Umbilical cord (tissue), 2 donors: ENCODE results near the gene HELZ2. TPM values are rescaled to one million over a fixed set of nuclear protein-coding genes. Genes with fewer than 3 reads are reported as not detected.
A peak's percentile ranks its signal among the peaks of the same experiment; 100 is the strongest.

Source experiments
- DNase-seq: peaks from one replicate; pipeline ENCODE4 v3.0.0-alpha.2; 2015; ENCODE audit warnings: low spot score
- total RNA-seq: library from RNA; depleted of rRNA; stranded (reverse); fragments of >200 nt; gene quantifications from one replicate; pipeline ENCODE4 v1.2.3, GENCODE V29; 2014; ENCODE audit warnings: low replicate concordance; ENCODE audit not compliant: insufficient read depth

The HELZ2 gene
- total RNA-seq, 1 donor from 2014 or later = 35.6 TPM

DNA sequence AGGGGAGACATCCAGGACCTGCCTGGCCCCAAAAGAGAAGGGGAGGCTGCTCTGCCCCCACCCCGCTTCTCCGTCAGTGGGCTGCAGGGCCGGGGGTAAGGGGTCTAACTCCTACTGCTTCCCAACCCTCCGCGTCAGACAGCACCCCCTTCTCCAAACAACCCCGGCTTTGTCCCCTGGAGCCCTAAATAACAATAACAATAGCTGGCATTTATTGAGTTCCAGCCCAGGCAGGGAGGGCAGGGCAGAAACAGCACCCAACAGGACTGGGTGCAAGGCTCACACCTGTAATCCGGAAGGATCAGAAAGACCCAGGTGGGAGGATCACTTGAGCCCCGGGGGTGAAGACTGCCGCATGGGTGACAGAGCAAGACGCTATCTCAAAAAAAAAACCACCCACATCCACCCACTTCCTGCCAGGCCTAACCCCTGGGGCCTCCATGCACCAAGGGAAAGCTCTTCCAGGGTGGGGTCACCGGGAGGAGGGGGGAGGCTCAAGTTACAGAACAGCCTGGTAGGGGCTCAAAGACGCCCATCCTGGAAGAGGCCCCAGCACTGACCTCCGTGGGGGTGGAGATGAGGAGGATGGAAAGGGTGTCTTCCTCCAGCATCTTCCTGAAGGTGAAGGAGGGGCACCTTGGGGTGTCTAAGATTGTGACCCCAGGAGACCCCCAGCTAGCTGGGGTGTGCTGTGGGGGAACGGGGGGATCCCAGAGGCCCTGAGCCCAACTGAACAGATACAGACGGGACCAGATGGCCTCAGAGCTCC lies 21.4 kb downstream of the HELZ2 start:
- peak; percentile 36 for DNase-seq

DNA sequence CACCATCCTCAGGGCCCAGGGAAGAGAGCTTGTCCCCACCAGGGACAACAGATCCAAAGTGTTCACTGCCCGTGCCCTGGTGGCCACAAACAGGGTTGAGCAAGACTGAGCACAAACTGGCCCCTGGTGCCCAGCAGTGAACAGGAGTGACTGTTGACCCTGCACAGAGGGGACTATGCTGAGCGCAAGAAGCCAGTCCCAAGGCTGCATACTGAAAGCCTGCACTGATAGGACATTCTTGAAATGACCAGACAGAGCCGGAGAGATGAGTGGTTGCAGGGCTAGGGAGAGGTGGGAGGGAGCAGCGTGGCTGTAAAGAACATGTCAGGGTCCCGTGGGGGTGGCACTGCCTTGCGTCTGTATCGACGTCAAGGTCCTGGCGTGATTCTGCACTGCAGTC lies 23.0 kb downstream of the HELZ2 start:
- DNase-seq = no peak

GRCh38 chr20:63549679-63550282 lies 24.3 kb downstream of the HELZ2 start:
- no peak for DNase-seq

DNA sequence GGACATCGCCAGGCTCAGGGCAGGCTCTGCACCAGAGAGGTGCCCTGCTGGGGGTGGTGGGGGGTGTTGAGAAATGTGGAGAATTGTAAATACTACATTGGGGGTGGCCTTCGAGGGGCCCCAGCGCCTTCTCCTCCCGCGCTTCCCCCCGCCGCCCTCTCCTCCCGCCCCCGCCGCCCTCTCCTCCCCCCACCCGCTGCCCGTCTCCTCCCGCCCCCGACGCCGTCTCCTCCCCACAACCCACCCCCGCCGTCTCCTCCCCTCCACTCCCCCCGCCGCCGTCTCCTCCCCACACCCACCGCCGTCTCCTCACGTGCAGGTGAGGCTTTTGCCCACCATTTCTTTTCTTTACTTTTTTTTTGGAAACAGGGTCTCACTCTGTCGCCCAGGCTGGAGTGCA lies 25.0 kb downstream of the HELZ2 start:
- DNase-seq = no peak

DNA sequence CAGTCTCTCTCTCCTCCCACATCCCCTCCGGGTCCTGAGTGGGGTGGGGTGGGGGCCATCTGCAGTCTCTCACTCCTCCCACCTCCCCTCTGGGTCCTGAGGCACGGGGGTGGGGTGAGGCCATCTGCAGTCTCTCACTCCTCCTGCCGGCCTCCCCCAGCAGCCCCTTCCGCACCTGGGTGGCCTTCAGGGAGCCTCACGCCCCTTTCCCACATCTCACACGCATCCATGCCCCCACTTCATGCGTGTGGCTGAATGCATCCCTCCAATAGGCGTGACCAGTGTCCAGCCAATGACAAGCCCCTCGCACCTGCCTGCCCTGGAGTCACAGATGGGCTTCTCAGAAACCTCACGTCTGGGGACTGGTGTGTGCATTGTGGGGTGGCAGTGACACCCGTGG lies 25.5 kb downstream of the HELZ2 start:
- no peak for DNase-seq

DNA sequence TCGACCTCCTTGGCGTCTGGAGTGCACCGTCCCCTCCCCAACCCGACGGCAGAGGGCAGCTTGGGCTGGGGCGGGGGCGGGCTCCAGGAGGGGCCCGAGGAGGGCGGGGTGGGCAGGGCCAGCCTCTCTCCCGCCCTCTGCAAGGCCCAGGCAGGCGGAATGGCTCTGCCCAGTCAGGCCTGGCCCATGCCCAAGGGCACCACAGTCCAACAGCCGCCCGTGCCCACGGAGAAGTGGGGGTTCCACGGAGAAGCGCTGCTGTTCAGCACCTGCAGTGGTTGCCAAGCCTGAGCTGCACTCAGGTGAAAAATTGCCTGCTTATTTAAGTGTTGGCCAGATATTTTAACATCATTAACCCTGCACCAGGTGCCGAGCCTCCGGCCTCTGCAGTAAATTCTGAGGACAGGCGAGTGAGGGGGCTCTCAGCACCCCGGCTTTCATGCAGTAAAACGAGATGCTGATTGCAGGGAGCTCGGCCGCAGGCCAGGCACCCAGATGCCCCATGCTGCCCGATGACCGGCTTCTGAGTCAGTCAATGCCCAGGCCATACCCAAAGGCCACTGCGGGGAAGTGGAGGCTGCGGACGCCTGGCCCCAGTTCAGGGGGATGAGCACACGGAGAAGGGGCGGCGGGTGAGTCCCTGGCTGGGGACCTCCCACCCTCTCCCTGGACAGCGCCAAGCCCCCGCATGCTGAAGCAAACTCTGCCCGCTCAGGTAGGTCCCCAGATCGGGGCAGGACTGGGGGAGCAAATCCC lies 26.1 kb downstream of the HELZ2 start, which contains the start of gene SRMS:
Gene SRMS (minus strand): TSS at position 25 of the 756 bp plus-strand sequence. CDS start 286 bp downstream, outside the sequence.
- DNase-seq = no peak

DNA sequence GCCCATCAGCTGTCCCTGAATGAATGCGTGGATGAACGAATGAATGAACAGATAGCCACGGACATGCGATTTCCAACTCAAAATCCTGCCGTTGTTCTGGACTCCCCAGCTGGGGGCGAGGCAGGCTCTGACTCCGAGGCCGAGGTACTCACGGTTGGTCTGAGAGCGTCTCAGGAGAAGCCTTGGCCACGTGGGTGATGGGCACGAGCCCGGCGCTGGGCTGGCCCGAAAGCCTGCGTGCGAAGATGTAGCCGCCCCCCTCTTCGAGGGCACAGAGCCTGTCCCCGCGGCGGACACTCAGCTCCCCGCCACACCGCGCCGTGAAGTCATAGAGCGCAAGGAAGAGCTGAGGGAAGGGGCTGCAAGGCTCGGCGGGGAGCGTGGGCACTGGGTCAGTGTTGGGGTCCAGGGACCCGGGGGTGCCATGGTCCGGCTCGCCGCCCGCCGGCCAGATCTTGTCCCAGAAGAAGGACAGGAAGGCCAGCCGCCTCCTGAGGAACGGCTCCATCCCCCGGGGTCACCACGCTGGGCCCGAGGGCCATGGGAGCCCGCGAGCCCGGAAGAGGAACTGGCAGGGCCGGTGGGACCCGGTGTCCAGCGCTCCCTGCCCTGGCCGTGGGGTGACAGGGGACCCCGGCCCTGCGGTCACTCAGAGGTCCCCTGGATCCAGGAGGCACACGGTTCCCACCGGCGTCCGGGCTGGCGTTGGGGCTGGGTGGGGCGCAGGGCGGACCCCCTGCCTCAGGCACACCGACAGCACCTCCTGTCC lies 26.9 kb downstream of the HELZ2 start:
- DNase-seq = no peak

GRCh38 chr20:63546256-63546955 lies 27.6 kb downstream of the HELZ2 start:
- no peak for DNase-seq

GRCh38 chr20:63545814-63546213 lies 28.2 kb downstream of the HELZ2 start:
- no peak for DNase-seq

GRCh38 chr20:63544958-63545516 lies 29.0 kb downstream of the HELZ2 start:
- no peak for DNase-seq

GRCh38 chr20:63544241-63544957 lies 29.6 kb downstream of the HELZ2 start:
- DNase-seq = no peak

DNA sequence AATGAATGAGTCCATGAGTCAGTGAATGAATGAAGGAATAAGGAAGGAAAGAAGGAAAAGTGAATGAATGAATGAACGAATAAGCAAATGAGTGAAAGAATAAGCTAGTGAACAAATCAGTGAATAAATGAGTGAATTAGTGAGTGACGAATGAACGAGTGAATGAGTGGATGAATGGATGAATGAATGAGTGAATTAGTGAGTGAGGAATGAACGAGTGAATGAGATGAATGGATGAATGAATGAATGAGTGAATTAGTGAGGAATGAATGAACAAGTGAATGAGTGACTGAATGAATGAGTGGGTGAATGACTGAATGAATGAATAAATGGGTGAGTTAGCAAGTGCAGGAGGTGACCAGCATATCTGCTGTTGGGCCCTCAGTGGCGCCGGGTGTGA lies 30.3 kb downstream of the HELZ2 start:
- DNase-seq = no peak

GRCh38 chr20:63543131-63543530 lies 30.9 kb downstream of the HELZ2 start:
- no peak for DNase-seq

DNA sequence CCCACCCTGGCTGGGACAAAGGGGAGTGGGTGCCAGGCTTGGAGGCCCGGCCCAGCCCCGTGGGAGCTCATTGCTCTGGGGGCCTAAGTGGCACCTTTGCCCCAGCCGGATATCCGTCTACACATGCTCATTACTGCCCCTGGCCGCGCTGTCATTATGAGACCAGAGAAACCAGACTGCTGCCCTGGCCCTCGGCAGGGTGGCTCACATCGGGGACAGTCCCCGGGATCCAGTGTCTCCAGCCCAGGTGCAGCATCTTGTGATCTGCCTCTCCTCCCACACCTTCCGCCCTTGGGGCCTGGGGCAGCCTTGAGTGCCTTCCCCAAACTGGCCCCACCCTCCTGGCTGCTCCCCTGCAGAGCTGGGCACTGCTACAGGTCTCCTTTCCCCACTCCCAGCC lies 31.3 kb downstream of the HELZ2 start:
- DNase-seq = no peak

DNA sequence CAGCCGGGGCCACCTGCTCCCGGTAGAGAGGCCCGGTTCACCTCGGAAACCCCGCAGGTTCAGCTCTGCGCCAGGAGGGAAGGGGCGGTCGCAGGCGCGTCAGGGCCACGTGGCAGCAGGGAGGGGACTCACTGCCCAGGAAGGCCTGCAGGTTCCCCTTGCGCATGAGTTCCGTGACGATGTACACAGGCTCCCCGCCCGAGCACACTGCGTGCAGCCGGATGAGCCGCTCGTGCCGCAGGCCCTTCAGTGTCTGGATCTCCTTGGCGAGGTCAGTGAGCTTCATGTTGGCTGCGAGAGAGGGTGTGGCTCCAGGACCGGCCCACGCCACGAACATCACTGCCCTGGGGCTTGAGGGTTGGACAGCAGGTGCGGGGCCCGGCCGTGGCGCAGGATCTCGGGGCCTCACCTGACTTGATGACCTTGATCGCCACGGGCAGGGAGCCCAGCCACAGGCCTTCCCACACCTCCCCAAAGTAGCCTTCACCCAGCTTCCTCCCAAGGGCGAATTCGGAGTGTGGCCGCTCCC lies 31.9 kb downstream of the HELZ2 start:
- no peak for DNase-seq

GRCh38 chr20:63541371-63541770 lies 32.7 kb downstream of the HELZ2 start:
- DNase-seq = no peak

- no peak for DNase-seq
Measured at GRCh38 chr20:63540417-63541186, 33.4 kb downstream of the HELZ2 start.

DNA sequence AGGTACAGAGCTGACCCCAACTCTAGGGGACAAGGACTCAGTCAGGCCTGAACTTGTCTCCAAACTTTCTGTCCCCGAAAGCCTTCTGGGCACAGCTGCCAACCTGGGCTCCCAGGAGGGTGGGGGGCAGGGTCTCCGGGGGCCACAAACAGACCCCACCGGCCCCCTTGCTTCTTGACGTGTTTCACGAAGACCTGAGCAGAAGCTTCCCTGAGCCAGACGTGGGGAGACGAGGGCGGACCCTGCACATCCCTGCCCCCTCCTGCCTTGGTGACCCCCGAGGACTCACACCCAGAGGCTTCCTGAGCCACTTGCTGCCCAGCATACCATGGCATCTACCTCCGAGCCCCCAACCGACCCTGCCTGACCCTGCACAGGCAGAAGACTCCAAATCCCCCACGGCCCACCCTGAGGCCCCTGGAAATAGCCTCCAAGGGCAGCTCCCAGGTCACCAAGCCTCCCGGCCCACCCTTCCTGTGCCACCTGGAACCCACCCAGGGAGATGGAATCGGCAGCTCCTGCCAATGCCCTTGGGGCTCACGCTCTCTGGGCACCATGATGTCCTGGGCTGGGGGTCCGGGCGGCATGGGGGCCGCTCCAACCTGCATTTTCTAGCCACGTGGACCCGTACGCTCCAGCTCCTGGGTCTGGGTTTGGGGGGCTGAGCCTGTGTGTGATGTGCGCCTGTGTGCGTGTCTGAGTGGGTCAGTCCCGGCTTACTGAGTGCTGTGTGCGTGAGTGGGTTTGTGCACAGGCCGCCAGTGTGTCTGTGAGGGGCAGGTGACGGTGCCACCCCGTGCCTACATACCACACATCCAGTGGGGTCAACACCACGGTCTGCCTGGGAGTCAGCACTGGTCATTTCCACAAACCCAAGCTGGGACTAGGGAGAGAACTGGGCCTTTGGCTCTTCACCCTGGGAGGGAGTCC lies 34.3 kb downstream of the HELZ2 start:
- no peak for DNase-seq
